Stimulated activated CD8-positive, alpha-beta memory T cell treated with anti-CD3 and anti-CD28 coated beads, Interleukin-7, amount 100 ng/mL, for 1 hour (primary cell): ENCODE measurements around the gene PTPRG.

Experiments
- DNase-seq, 2 donors: peaks; one replicate each; pipeline ENCODE4 v3.0.0-alpha.2; 2020; ENCODE audit warnings: low read depth in 2 of 2

Gene PTPRG

DNA sequence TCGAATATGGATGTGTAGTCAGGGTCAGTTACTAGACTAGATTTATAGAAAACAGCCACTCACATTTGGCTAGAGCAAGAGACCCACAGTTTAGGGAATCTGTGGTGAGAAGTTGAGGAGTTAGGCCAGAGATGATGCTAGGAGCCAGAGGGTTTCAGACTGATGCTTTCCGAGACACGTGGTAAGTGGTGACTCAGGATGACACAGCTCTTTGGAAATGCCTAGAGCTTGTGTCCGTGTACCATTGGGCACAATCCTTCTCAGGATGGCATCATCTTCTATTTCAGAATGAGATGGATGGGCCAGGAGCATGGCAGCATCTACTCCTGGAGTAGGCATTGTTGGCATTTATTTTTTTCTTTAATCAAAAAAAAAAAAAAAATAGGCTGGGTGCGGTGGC lies 28.5 kb downstream of the PTPRG start:
- no peak for DNase-seq

DNA sequence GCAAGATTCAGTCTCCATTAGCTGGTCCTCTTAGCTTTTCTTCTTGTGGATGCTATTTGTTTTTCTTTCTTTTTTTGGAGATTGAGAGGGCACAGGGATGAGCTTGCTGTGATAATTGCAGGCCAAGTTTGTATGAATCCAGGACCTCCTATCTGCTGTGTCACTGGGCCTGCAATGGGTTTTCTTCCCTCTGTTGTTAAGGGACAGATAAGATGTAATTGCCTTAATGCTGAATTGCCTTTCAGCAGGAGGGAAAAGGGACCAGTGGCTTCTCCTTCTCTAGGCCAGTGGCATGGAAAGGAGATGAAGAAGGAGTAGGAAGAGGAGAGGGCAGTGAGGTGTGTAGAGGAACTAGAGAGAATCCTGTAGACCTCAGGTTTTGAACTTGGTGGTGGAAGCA lies 29.9 kb downstream of the PTPRG start:
- DNase-seq, result no peak

DNA sequence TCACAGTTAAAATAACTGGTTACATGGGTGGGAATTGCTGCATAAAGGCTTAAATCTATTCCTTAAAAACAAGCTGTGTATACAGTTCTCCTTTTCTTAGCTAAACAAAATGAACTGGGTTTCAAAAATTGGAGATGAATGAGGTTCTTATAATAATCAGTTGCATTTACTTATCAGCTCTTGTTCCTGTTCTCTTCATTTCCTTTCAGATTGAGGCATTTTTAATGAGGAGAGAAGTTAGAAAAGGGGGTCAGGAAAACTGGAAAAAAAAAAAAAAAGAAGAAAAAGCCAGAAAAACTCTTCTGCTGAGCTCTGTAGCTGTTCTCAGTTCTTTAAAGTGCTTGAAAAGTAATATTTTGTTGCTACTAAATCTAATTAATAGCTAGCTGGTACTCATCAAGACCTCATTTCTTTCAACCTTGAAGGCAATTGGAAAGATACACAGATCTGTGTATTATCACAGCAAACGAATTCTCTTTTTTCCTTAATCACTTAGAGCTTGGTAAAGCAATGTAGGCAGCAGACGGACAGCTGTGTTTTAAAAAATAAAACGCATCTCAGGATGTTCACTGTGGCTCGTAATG lies 32.2 kb downstream of the PTPRG start:
- no peak for DNase-seq

DNA sequence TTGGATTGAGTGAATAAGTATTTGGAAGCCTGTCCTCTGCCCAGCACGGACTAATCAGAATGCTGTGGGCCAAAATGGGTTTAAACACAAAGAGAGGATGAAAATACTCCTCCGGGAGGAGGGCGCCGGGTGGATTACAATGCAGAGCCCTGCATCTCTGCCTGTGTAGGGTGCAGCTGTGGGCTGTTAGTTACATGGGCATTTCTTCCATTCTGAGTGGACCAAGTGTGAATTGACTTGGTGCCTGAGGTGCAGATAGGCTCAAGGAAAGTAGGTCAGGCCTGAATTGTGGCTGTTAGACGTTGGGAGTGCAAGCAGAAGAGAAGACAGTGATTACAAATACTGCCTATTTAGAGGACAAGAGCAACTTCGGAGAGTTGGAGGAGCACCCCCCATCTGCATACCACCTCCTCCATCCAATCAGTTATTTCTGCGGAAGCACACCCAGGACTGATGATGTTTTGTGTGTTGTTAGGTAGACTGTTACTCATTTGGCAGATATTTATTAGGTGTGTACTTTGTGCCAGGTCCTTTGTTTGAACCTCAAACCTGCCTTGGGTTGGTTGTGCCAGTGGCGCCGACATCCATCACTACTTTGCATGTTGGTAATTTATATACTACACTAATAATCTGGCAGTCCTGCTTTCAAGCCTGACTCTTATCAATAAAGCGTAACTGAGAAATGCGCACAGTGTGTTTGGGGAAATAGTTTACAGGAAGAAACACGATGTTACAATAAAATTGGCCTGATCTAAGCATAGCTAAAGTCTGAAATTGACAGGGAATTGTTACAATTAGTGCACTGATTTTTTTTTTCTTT lies 33.0 kb downstream of the PTPRG start:
- DNase-seq, result no peak

DNA sequence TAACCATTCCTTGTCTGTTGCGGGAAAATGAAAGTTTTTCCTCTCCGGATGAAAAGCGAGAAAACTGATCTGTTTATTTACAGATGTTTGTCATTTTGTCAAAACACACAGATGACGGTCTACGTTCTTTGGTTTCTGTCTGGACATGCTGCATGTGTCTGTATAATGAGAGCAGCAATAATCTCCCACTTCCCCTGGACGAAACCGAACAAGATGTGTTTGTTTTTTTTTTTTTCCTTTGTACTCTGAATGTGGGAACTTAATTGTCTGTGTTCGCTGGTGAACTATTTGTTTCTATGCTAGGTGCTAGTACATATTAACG lies 33.6 kb downstream of the PTPRG start:
- DNase-seq, result no peak

DNA sequence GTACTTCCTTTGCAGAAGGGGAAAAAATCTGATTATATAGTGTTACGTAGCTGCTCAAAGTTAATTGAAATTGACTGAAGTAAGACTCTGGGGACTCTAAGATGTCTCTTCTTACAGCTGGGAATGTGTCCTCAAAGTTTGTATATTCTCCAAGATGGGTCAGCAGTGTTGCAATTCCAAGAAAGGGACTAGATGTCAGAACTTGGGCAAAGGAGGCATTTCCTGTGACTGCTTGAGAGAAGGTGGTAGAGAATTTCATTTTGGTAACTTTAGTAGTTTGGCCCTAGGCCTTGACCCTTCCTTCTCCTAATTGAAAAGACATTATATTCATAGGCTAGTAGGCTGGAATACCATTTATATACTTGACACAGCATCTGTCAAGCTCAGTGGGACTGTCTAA lies 33.9 kb downstream of the PTPRG start:
- no peak for DNase-seq

DNA sequence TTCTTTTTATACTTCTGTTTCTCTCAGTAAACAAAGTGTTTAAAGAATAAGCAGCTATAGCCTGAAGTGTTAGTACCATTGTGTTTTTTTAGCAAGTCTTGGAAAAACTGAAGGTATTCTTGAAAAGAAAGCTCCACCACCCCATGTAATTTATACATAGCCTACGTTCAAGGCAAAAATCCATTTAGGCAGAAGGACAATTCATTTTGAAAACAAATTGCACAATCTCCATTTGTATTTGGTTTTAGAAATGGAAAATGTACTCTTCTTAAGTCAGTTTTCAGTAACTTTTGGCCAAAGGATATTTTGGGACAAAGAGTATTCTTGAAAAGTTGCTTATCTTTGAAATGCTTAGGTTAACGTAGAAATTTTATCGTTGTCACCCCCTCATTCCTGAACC lies 34.5 kb downstream of the PTPRG start:
- no peak for DNase-seq

DNA sequence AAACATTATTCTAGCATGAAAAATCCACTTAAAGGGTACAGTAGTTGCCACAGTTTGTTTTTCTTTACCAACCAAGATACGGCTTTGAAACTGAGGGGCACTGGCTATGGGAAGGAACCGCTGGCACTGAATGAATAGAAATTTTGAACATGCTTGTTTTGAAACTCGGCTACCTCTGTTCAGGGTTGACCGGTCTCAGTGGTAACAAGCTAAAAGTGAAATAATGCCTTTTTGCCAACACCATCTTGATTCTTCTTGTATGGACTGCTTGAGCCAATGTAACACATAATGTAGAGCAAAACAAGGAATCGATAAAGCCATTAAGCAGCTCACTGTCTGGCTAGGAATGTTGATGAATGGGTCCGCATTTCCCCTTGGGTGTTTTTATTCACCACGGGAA lies 36.5 kb downstream of the PTPRG start:
- no peak for DNase-seq

DNA sequence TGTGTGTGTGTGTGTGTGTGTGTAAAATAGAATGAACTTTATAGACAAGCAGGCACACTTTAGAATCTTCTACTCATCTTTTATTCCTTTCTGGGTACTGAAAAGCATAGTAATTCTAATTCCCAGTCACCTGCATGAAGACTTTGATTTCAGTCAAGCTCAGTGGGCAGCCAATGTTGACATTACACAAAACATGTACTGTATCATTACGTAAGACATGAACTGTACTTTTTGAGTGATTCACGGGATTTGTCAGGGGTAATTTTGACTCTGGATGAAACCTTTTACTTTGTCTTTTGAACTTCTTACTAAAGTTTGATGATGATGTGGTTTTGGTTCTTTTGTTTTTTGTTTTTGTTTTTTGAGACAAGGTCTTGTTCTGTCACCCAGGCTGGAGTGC lies 38.8 kb downstream of the PTPRG start:
- no peak for DNase-seq

DNA sequence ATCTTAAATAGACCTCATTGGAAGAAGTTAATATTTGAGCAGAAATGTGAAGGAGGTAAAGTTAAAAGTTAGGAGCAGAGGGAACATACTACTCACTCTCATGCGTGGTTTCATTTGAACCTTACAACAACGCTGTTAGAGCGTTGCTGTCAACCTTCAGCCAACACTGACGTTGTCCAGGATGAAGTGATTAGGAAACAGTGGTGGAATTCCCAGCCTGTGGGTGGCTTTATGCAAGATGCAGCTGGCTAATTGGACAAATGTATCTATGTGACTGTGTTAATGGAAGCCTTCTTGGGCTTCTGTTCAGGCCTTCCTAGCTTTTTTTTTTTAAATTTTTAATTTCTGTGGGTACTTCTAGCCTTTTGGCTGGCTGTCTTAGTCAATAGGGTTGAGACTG lies 40.5 kb downstream of the PTPRG start:
- DNase-seq, result no peak

DNA sequence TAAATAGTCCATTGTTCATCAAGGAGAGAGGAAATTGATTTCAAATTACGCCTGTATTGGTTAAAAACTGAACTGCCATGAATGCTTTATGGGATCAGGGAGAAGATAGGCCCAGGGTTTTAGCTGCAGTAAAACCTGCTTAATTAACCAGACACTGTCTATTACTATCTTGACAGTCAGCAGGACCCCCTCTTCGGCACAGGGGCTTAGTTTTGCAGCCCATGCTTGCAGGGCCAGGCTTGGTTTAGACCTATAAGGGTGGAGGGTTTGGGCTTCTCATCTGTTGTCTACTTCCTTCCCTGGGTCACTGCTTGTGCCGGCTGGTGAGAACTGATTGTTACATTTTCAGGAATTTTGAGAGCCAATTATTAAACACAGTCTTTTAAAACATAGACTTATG lies 41.1 kb downstream of the PTPRG start:
- DNase-seq, result no peak

DNA sequence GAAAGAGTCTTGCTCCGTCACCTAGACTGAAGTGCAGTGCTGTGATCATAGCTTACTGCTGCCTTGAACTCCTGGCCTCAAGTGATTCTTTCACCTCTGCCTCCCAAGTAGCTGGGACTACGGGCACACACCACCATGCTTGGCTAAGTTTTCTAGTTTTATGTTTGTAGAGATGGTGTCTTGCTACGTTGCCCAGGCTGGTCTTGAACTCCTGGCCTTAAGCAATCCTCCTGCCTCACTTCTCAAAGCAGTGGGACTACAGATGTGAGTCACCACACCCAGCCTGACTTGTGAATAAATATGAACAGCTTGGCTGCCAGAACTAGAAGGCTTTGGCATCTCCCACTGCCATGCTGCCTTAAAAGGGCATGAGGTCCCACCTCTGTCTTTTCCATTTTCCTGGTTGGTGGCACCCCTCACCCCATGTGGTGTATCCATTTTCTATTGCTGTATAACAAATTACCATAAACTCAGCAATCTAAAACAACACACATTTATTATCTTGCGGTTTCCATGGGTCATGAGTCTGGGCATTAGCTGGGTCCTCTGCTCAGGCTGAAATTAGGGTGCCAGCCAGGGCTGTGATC lies 44.3 kb downstream of the PTPRG start:
- DNase-seq, result no peak

DNA sequence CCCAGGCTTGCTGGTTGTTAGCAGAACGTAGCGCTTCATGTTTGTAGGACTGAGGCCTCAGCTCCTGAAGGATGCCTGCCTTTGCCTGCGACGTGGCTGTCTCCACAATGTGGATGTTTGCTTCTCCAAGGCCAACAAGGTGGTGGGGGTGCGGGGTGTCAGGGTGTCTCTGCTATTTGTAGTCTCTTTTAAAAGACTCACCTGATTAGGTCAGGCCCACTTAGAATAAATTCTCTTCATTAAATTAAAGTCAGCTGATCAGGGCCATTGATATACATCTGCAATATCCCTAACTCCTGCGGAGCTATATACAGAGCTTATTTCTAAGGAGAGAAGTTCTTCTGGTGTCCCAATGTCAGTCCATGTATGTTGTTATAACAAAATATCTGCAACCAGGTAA lies 44.8 kb downstream of the PTPRG start:
- DNase-seq, result no peak

DNA sequence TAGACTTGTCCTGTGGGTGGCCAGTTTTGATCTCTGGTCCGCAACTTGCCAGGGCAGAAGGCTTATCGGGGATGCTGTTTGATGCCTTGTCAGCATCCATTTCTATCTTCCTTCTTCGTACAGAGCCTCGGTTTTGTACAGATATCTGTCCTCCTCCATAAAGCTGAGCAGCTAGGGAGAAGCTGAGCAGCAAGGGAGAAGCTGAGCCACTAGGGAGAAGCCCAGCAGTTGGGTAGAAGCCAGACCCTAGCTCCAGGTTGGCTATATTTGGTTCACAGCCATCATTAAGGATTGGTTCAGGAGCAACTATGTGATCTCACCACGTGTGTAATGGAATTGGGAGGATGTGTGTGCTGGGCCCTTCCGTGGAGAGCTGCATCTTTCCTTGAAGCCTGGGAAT lies 46.7 kb downstream of the PTPRG start:
- no peak for DNase-seq

DNA sequence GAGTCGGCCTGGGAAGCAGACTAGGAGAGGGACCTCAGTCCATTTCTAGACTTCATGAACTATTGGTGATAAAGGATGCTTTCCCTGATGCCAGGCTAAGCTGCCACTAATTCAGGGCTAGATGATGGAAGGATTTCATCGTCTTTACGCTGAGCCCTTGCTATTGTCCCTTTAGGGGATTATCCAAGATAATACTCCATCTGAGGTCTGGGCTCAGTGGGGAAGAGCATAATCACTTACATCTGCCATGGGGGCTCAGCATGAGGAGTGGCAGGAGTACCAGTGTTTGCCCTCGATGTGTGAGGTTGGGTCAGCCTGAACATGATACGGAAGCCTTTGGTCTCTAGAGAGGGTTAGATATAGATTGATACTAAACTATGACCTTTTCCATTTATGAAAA lies 47.3 kb downstream of the PTPRG start:
- DNase-seq, result no peak

DNA sequence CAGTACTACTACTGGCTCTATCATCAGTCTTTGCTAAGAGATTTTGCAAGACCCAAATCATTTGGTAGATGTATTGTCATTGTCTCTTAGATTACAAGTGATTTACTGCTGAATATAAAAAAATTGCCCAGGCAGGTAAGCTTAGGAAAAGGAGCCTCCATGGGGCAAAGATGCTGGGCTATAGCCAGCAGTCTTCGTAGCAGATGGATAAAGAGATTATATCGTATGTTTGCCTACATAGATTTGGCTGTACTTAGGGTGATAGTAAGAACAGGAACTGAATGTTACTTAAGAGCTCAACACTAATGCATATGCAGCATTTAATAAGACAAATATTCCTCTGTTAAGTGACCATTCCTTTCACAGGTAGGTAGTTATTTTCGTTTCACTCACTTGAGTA lies 48.9 kb downstream of the PTPRG start:
- DNase-seq, result no peak

DNA sequence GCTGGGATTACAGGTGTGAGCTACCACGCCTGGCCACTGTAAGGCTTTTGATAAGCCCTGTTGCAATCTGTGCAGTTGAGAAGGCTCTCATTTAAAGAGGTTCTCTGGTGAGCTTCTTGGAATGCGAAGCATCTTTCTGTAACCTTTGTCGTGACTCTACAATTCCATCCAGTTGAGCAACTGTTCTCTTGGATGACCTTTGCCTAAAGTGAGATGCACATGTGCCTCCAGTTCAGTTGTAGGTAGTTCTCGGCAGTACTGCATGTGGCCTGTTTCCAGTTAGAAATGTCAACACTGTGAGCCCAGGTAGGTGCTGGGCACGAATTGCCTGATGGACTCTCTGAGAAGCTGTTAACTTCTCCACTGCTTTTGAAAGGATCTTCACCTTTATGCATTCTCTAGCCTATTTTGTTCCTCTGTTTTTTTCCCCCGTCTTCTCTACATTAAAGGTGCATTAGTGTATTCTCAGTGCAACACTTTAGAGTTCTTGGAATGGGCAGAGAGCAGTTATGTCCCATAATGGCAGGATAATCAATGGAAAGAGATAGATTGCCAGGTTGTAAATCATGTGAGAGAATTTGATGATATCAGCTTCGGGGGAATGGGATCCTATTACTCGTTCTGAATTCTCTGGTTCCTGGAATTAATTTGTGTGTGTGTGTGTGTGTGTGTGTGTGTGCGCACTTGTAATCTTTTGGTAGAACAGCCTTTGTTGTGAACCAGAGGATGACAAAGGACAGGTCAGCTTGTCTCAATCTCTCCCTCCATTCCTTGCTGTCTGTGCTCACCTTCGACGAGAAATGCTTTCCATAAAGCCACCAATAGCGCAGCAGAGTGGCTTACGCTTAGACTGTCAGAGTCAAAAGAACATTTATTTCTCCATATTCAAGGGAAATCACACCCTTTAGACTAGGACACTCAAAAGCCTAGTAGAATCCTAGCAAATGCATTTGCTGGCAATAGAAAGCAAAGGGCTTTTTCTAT lies 51.1 kb downstream of the PTPRG start:
- DNase-seq, result no peak

DNA sequence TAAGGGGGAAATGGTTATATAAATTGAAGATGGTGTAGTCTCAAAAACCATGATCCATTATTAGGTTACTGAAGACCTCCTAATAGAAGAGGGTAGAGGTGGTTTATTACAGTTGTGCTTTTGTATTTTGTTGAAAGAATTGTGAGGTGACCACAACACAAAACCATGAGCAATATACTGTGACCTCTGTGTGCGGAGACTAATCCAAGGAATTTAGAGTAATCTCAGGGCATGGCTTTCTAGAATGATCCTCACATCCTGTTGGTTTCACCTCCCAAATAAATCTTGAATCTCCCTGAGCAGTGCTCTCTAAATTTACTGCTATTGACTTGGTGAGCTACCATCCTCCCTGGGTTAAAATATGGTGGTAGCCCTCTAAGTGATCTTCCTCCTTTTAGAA lies 52.3 kb downstream of the PTPRG start:
- no peak for DNase-seq

DNA sequence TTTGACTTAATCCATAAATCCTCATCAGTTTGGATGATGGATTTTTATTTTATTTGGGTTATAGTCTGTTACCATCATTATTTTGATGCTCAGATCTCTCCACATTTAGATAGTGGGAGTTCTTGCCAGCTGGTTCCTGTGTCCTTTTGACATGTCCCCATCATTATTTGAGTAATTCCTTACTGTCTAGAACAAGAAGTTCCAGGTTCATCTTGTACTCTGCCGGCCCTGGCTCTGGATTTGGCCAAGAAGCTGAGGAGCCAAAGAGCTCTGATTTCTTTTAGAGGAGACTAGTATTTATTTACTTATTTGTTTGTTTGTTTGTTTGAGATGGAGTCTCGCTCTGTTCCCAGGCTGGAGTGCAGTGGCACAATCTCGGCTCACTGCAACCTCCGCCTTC lies 54.3 kb downstream of the PTPRG start:
- DNase-seq, result no peak

DNA sequence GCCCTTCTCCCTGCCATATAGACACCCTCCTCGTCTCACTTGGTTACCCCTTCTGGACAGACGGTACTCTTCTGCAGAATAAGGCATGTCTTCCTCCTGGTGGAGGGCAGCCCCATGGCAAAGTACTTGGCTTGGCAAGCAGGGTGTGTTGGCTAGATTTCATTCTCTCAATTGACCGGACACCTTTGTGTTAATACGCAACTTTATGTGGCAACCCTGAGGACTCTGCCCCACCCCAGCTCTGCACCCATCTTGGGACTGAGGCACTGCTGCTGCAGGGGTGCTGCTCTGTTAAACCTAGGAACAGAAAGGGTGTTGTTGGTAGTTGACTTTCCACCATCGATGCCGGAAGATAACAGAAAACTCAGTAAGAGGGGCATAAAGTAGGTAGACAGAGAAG lies 55.2 kb downstream of the PTPRG start:
- DNase-seq, result no peak

DNA sequence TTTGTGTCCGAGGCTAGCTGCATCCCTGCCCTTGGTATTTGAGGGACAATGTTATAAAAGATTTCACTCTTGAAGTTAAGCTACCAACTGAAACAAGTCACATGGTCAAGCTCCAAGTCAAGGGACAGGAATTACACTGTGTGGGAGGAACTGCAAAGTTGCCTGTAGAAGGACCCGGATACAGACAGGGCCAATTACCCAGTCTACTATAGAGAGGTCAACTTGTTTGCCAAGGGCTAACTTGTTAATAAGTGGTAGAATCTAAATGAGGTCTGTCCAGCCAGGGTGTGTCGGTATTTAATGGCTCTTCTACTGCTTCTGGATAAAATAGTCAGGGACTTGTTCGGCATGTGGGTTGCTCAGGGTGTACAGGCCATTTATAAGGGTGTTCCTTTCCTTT lies 55.7 kb downstream of the PTPRG start:
- DNase-seq, result no peak

DNA sequence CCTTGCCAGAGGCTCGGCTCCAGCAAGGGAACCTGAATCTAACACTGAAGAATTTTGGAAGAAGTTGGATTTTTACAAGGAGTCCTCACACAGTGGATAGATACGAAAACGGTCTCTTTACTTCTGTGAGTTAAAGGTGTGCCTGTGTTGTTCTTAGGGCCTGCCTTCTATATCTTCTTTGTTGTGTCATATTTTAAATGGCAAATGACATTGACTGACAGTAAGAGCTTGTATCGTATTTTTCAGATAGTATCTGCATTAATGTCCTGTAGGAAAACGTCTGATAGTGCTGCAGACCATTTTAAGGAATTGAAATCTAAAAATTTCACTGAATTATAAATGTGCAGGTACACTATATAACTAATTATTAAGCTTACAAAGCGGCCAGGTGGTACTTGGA lies 56.3 kb downstream of the PTPRG start:
- no peak for DNase-seq
